HUDEP-2 (cell line): ENCODE measurements around the gene ASAH2.
"Not testable (repeated sequence)": the region's sequence is repeated elsewhere in the genome, so short reads cannot be mapped to it uniquely, and the experiment has no call there.

ENCODE experiments used
- DNase-seq, 76 experiments: peaks; one replicate each; lab custom pipeline; 2025; ENCODE audit not compliant: unreplicated experiment in 76 of 76; lab: John Stamatoyannopoulos, UW

The ASAH2 gene

DNA sequence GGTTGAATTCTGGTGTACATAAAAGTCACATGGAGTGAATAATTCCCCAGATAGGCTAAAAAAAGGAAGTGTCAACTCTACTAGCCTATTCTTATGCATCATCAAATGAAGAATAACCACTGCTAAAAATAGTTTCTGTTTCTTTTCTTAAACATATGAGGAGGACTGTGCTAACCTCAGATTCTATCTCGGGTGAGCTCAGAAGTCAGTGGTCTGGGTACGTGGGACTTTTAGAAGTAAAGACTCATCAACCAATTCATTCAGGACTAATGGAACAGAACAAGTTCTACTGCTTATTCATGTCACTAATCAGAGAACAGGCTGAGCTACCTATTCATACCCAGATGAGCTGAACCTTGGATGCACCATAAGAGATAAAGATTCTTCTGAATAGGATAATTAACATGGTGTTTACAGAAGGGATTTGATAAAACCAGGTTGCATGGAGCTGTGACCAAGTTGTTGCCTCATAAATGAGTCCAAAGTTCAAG is 9.5 kb upstream of the ASAH2 start:
- peak in 1 of 76 experiments; percentile 5 for DNase-seq

DNA sequence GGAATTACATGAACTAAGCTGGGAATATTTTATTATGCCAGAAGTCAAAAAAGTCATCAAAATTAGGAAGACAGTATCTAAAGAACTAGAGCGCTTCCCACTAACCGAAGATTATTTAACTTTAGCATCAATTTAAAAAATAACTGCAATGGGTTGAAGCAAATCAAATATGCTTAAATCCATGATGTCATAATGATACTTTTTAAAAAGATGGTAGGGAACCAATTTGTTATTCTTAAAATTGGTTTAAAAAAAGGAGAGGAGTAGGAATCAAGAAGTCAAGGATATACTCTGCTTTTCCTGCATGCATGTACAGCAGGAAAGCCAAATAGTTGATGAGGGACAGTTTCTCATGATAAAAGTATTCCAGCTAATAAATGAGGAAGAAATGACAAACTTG is 3.2 kb upstream of the ASAH2 start:
- no peak for DNase-seq

DNA sequence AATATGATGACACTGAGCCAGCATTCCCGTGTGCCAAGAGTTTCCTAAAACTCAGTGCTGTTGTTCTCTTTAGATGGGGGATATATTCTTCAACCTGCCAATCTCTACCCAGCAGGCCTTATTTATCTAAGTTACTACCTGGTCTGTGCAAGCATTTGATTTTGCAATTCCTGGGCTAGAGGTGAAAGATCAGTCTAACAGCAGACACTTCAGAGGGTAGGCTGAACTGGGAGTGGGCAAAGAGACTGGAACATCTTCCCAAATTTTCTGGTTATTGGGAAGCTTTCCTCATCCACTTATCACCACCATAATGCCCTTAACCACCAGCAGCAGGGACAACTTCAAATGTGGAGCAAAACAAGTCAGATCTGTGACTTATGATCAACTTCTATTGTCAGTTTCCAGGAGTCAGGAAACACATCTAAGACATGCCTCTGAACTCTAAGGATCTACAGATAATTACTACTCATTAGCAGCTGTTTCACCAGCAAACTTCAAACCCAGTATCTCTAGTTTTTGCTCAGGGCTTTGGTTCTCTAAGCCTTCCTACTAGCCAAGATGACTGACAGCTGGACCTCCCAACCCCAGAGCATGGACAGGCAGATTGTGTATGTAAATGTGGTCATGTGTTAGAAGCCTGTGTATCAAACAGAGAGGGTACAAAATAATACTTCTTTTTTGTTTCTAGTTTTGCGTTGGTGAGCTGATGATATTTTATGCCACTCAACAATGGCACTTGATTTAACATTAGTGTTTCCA is 1.0 kb downstream of the ASAH2 start:
- no peak for DNase-seq

DNA sequence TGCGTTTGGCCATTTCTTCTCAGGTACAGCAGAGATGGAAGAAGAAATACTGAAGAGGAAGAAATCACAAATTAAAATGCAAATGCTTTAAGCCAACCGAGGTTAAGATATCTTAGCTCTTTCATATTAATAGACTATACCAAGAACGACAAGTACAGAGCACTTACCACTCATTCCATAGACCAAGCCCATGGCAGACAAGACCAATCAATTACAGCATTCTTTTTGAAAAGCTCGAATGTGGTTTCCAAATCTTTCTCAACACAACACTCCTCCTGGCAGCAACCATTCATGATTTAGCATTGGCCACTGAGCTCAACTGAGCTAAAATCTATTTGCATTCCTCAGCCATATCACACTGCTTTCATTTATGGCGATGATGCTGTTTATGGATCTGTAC is 2.7 kb downstream of the ASAH2 start:
- no peak for DNase-seq

DNA sequence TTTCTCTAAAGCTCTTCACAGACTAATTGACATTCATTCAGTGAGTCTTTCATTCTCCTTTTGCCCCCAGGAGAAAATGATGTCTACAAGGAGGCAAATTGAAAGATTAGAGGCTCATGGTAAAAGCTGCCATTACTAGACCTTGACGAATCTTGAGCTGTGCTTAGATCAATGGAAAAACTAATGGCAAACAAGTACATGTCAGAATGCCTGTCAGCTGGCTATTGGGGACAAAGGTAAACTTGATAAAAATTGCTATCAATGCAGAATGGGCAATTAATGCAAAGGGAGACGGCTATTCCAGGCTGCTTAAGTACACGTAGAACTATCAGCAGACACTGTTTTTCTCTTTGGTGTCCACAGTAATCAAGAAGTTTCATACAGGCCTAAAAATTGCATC is 3.3 kb downstream of the ASAH2 start:
- no peak for DNase-seq

DNA sequence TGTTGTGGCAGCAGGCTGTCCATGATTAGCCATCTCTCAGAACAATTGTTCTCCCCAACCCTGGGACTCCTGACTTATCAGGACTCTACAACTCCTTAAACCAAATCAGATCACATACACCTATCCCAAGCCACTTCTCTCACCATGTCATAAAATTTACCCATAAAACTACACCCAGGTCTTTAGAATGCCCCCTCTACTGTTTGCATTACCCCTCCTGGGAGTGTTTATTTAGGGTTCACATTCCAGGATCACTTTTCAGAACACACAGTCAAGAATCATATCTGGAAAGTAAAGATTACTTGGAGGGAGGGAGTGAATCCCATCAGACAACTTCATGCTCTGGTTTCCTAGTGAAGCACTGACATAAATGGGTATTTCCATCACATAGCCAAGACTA is 7.1 kb downstream of the ASAH2 start:
- DNase-seq: no peak

DNA sequence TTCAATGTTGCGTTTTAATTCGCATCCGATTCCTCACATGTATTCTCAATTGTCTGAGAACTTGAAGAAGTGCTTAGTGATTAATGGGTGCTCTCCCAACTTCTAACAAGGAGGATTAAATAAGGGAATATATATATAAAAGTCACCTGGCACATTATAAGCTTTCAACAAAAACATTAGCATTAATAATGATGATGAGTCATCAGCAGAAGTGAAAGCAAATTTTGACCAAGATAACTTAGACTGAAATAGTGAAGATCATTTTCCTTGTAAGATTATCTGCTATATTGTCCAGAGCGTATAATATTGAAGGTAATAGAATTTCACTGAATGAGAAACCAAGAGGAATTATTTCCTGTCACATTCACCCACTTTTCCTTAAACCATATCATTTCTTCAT is 8.5 kb downstream of the ASAH2 start:
- no peak for DNase-seq

DNA sequence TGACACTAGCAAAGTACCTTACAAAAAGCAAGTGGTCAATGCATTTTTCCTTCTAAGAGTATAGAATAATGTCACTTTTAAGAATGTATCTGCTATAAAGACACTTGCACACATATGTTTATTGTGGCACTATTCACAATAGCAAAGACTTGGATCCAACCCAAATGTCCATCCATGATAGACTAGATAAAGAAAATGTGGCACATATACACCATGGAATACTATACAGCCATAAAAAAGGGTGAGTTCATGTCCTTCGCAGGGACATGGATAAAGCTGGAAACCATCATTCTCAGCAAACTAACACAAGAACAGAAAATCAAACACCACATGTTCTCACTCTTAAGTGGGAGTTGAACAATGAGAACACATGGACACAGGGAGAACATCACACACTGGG is 9.8 kb downstream of the ASAH2 start:
- DNase-seq: not testable (repeated sequence)

DNA sequence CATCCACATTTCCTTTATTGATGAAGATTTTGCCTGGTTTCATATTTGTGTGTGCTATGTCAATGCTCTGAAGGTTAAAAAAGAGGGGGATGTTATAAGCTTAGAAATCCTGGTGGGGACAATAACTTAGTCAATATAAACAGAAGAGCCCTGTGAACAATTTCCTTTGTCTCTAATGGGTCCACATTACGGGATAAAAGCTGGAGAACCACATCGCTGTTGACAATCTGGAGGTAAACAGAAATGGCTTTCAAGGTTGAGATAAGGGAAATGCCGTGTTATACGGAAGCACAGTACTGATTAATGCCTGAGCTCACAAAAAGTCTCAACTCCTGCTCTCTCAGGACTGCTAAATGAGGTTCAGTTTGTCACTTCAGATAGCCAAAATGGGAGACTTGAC is 16.8 kb downstream of the ASAH2 start:
- no peak for DNase-seq

DNA sequence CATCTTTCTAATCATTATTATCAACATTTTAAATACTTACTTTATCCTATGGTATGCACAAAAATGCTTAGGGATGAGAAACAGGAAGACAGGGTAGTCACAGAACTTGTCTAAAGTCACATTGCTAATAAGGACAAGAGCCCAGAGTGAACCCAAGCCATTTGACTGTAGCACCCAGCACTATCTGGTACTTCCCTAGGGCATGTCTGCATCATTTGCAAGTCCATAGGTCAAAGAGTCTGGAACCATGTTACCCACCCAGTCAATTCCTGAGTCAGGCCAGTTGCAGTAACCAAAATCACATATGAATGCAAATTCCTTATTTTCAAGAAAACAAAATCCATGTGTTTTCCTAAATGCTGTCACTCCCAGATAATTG is 19.1 kb downstream of the ASAH2 start:
- no peak for DNase-seq

DNA sequence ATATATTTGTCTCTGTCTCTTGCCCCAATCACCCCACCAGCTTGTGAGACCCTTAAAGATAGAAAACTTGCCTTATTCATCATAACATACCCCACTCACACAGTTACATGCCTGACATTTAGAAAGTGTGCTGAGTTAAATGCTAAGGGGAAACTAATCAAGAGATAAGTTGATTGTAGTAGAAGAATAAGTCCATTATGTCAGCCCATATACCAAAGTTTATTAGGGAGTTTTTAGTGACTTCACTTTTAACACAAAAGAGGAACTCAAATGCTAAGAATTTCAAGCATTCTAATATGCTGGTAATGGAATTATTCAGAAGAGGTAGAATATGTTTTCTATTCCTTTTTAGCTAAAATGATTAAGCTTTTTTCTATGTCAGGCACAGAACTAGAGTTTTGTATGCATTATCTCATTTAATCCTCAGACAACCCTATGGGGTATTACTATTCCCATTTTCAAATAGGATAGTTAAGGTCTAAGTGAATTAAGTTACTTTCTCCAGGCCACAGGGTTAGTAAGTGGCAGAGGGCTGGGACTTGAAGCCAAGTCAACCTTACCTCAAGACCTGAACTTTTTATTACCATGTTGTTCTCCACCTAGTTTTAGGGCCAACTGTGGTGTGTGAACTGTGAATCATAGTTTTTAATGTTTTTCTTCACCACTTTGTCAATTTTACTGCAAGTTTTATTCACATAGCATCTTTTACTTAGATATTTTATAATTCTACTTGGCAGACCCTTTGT is 19.6 kb downstream of the ASAH2 start:
- no peak for DNase-seq

DNA sequence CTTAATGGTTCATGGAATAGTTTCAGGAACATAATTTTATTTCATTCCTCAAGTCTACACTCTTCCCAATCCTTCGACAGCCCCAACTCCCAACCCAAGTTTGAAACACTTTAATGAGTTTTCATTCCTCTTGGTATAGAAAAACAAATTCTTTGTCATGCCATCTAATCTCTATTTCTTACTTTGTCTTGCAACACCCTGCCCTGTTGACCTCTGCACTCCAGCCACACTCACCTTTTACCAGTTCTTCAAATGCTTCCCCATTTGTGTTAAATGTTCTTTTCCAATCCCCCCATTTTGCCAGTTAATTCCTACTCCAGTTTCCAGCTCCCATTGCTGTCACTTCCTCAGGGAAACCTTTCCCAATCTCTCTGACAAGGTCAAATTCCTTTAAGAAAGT is 21.9 kb downstream of the ASAH2 start:
- DNase-seq: no peak

DNA sequence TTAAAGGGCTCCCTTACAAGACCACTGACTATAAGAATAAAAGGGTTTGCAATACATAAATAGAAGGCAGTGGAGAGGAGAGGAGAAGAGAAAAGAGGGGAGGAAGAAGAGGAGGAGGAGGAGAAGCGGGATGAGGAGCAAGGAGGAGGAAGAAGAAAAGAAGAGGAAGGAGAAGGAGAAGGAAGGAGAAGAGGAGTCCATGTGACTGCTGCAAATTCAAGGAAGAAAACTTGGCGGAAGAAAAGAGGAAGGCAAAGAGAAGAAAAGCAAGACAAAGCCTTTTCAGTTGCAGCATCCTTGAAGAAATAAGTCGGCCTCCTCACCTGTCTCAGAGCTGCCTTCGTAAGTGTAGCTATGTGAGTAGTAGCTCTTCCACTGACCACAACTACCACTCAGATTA is 22.6 kb downstream of the ASAH2 start:
- no peak for DNase-seq

DNA sequence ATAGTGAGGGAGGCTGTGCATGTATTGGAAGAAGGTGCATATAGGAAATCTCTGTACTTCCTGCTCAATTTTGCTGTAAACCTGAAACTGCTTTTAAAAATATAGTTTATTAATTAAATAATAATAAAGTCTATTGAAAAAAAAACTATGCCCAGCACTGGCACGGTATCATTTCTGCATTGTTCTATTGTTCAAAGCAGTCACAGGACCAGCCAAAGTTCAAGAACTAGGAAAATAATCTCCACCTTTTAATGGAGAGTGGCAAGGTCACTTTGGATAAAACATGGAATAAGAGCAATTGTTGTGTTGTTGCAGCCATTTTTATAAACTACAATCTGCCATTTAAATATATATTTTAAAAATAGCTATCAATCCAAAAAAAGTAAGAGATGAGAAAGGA is 24.7 kb downstream of the ASAH2 start:
- no peak for DNase-seq

DNA sequence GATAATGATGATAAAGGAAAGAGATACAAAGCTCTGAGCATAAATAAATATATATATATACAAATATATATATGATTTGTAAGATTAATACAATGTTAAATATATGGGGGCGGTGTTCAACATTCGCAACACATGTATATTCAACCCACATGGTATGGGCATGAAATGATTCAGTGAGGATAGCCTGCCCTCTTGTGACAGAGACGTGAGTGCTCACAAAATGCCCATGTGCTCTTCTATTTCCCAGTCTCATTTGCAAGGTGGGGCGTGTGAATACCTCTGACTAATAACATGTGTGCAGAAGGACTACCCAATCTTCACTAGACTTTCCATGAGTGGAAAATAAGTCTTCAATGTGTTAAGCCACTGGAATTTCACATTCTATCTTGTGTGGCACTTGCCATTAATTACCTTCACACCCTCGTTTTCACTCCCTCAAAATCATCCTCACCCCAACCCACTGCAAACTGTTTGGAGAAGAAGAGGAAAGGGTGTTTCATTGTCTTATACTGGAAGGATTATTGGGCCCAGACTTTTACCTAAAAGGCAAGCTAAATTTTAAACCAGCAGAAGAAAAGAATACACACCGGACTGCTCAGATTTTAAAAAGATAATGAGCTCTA is 26.9 kb downstream of the ASAH2 start:
- DNase-seq: peak in 47 of 76 experiments; percentile 2 to 65 (median 25)

DNA sequence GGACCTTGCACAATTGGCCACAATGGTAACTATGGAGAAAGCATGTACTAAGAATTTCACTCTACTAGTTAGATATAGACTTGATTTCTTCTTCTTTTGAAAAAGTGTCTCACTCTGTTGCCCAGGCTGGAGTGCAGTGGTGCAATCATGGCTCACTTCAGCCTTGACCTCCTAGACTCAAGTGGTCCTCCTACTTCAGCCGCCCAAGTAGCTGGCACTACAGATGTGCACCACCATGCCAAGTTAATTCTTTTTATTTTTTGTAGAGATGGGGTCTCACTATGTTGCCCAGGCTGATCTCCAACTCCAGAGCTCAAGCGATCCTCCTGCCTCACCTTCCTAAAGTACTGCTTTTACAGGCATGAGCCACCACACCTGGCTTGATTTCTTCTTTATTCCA is 29.1 kb downstream of the ASAH2 start:
- DNase-seq: no peak

DNA sequence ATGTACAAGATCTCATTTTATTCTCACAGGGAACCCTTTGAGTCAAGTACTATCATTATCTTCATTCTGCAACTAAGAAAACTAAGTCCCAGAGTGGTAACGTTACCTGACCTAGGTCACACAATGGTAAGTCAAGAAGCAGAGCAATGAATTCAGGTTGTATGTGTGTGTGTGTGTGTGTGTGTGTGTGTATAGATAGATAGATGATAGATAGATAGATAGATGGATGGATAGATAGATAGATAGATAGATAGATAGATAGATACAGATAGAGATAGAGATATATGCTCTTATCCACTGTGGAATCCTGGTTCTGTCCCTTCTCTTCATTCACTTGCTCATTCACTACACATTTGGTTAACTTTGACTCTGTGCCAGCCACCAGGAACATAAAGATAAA is 29.8 kb downstream of the ASAH2 start:
- DNase-seq: no peak

DNA sequence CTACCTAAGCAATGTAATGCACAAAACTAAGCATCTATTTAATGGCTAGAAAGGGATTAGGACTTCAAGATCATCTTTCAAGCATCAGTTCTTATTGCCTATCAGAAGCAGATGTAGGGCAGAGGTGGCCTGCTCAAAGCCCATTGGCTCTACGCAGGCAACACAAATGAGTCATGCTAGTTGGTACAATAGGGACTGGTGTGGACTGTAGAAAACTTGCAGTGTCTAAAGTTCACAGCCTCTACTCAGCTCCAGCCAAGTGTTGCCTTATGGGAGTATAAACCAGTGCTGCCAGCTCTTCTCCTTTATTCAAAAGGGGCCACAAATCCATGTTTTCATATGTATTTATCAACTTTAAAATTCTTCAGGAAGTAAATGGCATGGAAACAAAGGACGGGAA is 31.7 kb downstream of the ASAH2 start:
- no peak for DNase-seq

DNA sequence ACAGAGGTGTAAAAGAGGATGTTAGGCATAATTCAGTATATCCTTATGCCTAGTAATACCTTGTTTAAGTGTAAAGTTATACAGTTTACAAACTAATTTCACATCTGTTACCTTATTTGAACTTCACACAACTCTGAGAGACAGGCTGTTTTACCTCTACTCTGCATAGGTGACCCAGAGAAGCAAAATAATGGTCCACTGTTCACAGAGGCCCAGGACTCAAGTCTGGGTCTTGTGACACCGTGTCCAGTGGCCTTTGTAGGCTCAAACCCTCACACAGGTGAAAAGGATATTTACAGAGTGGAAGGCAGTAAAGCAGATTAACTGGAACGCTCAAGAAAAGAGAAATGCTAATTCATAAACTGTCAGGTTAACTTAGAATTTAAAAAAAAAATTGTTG is 32.1 kb downstream of the ASAH2 start:
- no peak for DNase-seq

DNA sequence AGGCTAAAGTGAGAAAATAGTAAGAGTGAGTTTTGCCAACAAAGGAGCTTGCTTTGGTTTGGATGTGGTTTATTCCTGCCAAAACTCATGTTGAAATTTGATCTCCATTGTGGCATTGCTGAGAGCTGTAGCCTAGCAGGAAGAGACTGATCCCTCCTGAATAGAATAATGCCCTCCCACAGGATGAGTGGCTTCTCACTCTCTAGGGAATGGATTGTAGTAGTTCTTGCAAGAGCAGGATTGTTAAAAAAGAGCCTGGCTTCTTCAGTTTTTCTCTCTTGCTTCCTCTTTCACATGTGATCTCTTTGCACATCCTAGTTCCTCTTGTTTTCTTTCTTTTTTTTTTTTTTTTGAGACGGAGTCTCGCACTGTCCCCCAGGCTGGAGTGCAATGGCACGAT is 34.4 kb downstream of the ASAH2 start:
- no peak for DNase-seq

DNA sequence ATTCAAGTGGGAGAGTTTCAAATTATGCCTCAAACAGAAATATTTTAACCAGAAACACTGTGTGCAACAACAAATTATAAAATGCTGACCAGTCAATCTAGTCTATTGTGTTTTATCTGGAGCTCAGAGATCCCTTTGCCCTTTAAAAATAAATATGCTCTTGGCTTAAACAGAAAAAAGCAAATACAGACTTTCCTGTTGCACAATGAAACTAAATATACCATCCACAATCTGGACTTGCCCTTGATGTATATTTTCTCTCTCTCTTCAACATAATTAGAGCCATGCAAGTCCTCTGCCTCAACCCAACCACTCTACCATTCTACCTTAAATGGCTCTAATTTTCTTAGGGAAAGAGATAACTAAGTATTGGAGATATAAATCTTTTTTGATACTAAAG is 34.9 kb downstream of the ASAH2 start:
- DNase-seq: no peak

DNA sequence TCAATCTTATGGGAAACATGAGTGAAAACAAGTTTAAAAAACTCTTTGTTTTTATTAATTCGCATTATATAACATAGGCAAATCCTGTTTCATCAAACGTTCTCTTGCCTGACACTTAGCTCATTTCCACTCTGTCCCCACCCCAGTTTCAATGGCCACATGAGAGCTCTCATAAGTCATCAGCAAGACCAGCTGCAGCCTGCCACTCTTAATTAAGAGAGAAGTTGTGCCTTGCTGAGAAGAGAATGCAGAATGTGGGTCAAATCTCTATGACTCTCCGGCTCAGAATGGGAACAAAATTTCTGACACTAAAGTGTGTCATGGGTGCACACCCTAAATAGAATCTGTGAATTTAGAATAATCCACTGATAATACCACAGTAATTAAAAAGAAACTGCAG is 39.6 kb downstream of the ASAH2 start:
- no peak for DNase-seq
